GM04503 (cell line): ENCODE data around the gene MLLT10.
"Not testable (repeated sequence)": the region's sequence is repeated elsewhere in the genome, so short reads cannot be mapped to it uniquely, and the experiment has no call there.

Source experiments
- DNase-seq: peaks from one replicate; pipeline ENCODE4 v3.0.0-alpha.2; 2012; ENCODE audit warnings: low read depth

Gene MLLT10

GRCh38 chr10:21528236-21529031, 5.6 kb upstream of the MLLT10 start:
- no peak for DNase-seq

DNA sequence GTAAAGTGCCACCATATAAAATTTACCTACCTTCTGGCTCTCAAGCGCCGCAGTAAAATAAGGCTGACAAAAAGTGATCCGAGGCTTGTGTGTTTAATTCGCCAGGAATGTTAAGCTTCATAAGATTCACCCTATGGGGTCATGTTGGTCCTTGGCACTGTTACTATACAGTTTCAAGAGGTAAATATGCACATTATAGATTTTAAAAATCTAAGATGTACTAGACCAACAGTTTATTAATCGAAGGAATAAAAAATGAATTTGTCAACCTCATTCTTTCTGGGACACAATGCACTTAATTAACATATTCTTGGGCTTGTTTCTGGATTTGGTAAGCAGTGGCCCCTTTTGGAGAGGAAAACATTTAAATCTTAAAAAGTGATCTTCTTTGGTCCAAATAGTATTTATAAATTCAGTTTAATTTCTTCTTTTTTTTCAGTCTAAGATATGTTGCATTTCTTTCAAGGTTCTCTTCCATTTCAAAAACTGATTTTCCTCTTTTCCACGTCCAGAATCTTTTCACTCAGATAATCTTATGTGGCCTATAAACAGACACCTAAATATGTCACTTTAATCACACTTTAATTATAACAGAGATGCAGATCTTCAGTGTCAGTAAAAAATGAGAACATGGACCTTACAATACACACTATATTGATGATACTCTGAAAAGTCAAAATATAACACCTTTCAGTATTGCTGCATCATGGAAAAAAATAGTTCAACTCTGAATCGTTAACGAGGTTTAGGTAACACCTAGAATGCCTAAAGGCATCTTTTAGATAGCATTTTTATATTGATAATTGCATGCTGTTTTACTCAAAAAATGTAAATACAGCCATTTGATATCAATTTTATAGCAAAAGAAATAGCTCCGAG, 4.8 kb upstream of the MLLT10 start:
- no peak for DNase-seq

DNA sequence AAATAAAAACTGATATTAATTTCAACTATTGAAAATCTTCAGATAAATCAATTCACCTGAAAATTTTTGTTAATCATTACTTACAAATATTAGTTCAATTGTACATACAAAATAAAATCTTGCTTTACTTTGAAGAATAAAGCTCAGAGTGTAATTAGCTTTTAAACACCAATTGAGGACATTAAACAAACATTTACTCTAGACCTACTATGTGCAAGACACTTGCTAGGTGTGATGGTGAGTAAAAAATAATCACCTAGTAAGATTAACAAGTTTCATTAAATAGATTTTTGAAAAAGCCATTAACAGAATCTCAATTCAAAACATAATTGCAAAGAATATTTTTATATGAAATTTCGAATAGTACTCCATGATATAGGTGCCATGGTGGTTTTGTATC, 3.9 kb upstream of the MLLT10 start:
- no peak for DNase-seq

GRCh38 chr10:21530641-21531040, 3.4 kb upstream of the MLLT10 start:
- no peak for DNase-seq

DNA sequence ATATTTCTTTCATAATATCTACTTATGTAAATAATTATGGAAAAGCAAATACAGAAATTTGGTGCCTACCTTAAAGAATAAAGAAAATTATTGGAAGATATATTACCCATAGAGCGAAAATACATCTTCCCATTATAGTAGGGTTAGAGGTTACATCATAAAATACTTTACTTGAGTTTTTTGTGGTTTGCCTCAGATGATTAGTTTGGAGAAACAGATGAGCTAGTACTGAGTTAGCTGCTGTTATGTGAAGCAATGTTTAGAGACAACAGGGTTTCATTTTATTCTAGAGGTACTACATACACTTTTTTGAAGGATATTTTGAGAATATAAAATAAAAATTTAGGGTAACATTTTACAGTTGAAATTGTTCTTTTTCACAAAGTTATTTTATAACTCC, 2.9 kb upstream of the MLLT10 start:
- no peak for DNase-seq

GRCh38 chr10:21532694-21533466, 1.2 kb upstream of the MLLT10 start:
- no peak for DNase-seq

DNA sequence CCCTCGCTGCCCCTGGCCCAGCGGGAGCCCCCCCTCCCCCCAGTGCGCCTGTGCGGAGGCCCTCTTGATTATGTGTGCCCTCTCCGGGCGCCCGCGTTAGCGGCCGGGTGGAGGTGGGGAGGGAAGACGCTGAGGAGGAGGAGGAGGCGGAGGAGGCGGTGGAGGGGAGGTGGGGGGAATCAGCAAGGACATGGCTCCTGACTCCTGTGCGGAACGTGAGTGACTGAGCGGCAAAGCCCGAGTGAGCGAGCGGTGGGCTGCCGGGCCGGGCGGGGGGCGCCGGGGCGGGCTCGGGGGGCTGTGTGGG, 201 bp downstream of the MLLT10 start:
- no peak for DNase-seq

DNA sequence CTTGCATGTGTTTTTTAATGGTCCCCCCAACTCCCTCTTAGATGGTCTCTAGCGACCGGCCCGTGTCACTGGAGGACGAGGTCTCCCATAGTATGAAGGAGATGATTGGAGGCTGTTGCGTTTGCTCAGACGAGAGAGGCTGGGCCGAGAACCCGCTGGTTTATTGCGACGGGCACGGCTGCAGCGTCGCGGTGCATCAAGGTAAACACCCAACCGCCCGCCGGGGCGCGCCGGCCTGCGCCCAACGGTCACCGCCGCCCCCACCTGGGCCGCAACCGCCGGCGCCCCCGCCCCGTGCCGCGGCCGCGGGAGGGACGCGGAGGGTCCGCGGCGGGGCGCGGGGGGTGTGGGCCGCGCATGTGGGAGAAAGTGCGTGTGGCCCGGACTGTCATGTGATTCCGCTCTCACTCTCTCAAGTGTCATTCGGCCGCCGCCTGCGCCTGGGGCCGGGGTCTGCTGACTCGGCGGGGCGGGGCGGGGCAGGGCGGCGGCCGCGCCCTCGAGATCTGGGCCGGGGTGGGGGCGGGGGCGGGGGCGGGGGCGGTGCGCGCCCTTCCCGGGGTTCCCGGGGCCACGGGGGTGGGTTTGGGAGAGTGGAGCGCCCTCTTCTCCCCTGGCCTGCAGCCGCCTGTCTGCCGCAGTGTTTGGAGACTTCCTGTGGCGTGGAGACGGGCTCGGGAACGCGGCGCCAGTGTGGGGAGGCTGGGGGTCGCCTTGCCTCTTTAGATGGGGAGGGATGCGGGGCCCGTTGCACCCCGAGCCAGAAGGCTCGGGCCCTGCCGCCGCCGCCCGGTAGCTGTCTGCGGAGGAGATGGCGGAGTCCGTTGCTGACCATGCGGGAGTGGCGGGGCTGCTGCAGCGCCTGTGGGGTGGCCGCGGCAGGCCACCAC, 817 bp downstream of the MLLT10 start:
- no peak for DNase-seq

DNA sequence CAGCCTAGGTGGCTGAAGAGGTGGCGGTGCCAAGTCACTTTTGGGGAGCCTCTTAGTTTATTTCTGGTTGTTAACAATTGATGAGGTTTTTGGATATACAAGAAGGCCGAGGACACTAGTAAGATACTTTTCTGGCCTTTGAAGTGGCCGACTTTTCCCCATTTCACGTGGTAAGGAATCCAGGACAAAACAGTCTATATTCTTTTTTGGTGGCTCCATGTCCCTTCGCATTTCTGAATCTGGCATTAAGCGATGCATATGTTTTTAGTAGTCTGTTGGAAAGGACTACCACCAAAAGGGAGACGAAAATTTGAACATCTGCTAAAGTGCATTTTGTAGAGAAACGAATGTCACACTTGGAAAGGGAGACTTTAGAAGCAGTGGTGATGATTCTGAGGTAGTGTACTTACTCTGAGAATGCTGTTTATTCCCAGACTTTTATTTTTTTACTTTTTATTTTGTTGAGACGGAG, 1.5 kb downstream of the MLLT10 start:
- DNase-seq: no peak

- DNase-seq: not testable (repeated sequence)
Observed at GRCh38 chr10:21535976-21536375, 1.9 kb downstream of the MLLT10 start.

GRCh38 chr10:21536874-21537273, 2.8 kb downstream of the MLLT10 start:
- DNase-seq: no peak

DNA sequence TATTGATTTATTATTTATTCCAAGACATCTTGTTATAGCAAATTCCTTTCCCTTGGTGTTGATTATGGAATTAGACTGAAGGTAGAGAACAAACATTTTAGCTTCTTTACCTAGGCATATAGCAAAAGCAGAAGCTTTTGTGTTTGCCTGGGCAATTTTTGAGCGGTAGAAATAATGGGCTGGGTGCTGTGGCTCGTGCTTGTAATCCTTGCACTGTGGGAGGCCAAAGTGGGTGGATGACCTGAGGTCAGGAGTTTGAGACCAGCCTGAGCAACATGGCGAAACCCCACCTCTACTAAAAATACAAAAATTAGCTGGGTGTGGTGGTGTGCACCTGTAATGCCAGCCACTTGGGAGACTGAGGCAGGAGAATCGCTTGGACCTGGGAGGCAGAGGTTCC, 6.7 kb downstream of the MLLT10 start:
- DNase-seq: not testable (repeated sequence)

- DNase-seq: no peak
Observed at GRCh38 chr10:21547246-21547645, 13.2 kb downstream of the MLLT10 start.

GRCh38 chr10:21552638-21553037, 18.6 kb downstream of the MLLT10 start:
- no peak for DNase-seq

GRCh38 chr10:21556527-21556926, 22.5 kb downstream of the MLLT10 start:
- DNase-seq: no peak

GRCh38 chr10:21558984-21559383, 25.0 kb downstream of the MLLT10 start:
- not testable (repeated sequence) for DNase-seq

DNA sequence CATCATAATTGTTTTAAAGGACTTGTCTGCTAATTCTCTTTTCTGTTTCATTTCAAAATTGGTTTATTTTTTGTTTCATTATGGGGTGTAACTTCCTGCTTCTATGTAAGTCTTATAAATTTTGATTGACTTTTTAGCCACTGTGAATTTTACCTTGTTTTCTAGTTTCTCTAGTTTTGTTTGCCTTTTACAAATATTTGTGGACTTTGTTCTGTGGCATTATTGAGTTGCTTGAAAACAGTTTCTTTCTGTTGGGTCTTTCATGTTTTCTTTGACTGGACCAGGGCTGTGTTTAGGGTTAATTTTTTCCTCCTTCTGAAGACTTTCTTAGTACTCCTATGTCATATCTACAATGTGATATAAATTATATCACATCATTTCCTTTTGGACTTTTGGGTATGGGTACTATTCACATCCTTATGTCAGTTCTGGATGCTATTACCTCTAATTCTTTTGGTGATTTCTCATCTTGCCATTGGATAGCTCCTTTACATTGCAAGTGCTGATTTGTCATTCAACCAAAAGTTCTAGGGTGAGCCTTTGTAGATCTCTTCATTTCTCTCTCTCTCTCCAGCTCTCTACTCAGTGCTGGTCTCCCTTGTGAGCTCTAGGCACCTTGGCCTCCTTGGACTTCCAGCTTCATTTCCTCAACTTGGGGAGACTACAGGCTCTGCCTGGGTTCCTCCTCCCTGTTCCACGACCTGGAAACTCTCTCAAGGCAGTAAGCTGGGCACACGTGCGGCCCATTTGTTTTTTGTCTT, 36.9 kb downstream of the MLLT10 start:
- DNase-seq: no peak

DNA sequence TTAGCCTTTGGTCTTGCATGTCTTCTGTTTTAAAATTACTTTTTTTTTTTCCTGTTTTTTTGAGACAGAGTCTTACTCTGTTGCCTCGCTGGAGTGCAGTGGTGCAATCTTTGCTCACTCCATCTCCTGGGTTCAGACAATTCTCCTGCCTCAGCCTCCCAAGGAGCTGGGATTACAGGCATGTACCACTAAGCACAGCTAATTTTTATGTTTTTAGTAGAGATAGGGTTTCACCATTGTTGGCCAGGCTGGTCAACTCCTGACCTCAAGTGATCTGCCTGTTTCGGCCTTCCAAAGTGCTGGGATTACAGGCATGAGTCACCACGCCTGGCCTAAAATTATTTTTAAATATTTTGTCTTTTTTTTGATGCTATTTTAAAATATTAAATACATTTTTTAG, 38.5 kb downstream of the MLLT10 start:
- peak; percentile 31 for DNase-seq

- not testable (repeated sequence) for DNase-seq
Observed at GRCh38 chr10:21574514-21574913, 40.5 kb downstream of the MLLT10 start.

GRCh38 chr10:21579291-21579690, 45.3 kb downstream of the MLLT10 start:
- no peak for DNase-seq

- DNase-seq: not testable (repeated sequence)
Observed at GRCh38 chr10:21581421-21581834, 47.4 kb downstream of the MLLT10 start.
